ENCODE data around the gene CMTM1. TPM values are rescaled to one million over a fixed set of nuclear protein-coding genes. Genes with fewer than 3 reads are reported as not detected.

CMTM1 gene
- total and polyA plus RNA-seq, 10 donors: 0.15 to 19.0 (median 4.2) TPM

GRCh38 chr16:66598111-66598510 lies 31.9 kb downstream of the CMTM1 start:
- Histone ChIP-seq H3K4me1 (peaks cover 0 to 12% (median 3%) of the 10 kb centered on the region in 6 donors), H3K27me3 (replicated peaks in 1 of 7) (peaks cover 0 to 9% (median 0%) of the 10 kb centered on the region in 7 donors), H3K36me3 (no peaks in the 10 kb centered on the region), H3K9me3 (peaks cover 0 to 15% (median 9%) of the 10 kb centered on the region in 8 donors), H3K27ac (no peak overlapping the region), H3K4me3 (no peak overlapping the region)
- WGBS, 5 donors: 55 to 69% (median 60%) methylated on average over 3 of the region's 3 CpGs
- intact Hi-C loops (cut with DNase I; ENCODE audit: low total_unique reads): loop anchor here (10.0 kb wide), 1 partner anchor 123 kb away; no protein-coding TSS in a partner anchor
- peak; percentile 14 for DNase-seq
- TF ChIP-seq POLR2A (IDR thresholded peaks at IDR 0.05): no peak
- TF ChIP-seq POLR2AphosphoS5 (IDR thresholded peaks at IDR 0.05): no peak
- TF ChIP-seq CTCF (IDR thresholded peaks at IDR 0.05 in 8 of 11, conservative IDR thresholded peaks at IDR 0.05 in 3 of 11): no peak

- Histone ChIP-seq H3K27me3 (replicated peaks in 1 of 7) (peaks cover 0 to 13% (median 0%) of the 10 kb centered on the region in 7 donors), H3K27ac (no peak overlapping the region), H3K36me3 (no peaks in the 10 kb centered on the region), H3K4me3 (no peak overlapping the region), H3K4me1 (peaks cover 0 to 22% (median 17%) of the 10 kb centered on the region in 6 donors), H3K9me3 (peaks cover 0 to 11% (median 9%) of the 10 kb centered on the region in 8 donors)
- WGBS, 5 donors: 79 to 87% (median 80%) methylated on average over 4 of the region's 4 CpGs
- intact Hi-C loops (cut with DNase I; ENCODE audit: low total_unique reads): loop anchor here (5.0 to 10.0 kb wide), 2 partner anchors 125 to 192 kb away; no protein-coding TSS in a partner anchor
- DNase-seq: no peak
- TF ChIP-seq CTCF (IDR thresholded peaks at IDR 0.05 in 8 of 11, conservative IDR thresholded peaks at IDR 0.05 in 3 of 11): no peak
- TF ChIP-seq POLR2AphosphoS5 (IDR thresholded peaks at IDR 0.05): no peak
- TF ChIP-seq POLR2A (IDR thresholded peaks at IDR 0.05): no peak
Observed at GRCh38 chr16:66599726-66600125, 33.5 kb downstream of the CMTM1 start.

GRCh38 chr16:66600477-66600876 lies 34.2 kb downstream of the CMTM1 start:
- intact Hi-C loops (cut with DNase I; ENCODE audit: low total_unique reads): loop anchor here (5.0 kb wide), 1 partner anchor 193 kb away; no protein-coding TSS in a partner anchor
- Histone ChIP-seq H3K4me1 (peaks cover 1 to 25% (median 20%) of the 10 kb centered on the region in 6 donors), H3K27me3 (replicated peaks in 1 of 7) (peaks cover 0 to 20% (median 0%) of the 10 kb centered on the region in 7 donors), H3K27ac (no peak overlapping the region), H3K4me3 (no peak overlapping the region), H3K9me3 (peaks cover 0 to 11% (median 9%) of the 10 kb centered on the region in 8 donors), H3K36me3 (no peaks in the 10 kb centered on the region)
- 95 to 100% (median 100%) methylated on average over 1 of the region's 1 CpG for WGBS, 5 donors
- no peak for TF ChIP-seq POLR2A (IDR thresholded peaks at IDR 0.05)
- TF ChIP-seq CTCF (IDR thresholded peaks at IDR 0.05 in 8 of 11, conservative IDR thresholded peaks at IDR 0.05 in 3 of 11): no peak
- TF ChIP-seq POLR2AphosphoS5 (IDR thresholded peaks at IDR 0.05): no peak
- DNase-seq: peak; percentile 14

GRCh38 chr16:66601471-66601870 lies 35.2 kb downstream of the CMTM1 start:
- intact Hi-C loops (cut with DNase I; ENCODE audit: low total_unique reads): loop anchor here (5.0 kb wide), 1 partner anchor 194 kb away; no protein-coding TSS in a partner anchor
- Histone ChIP-seq H3K9me3 (peaks cover 0 to 11% (median 9%) of the 10 kb centered on the region in 8 donors), H3K36me3 (no peaks in the 10 kb centered on the region), H3K27me3 (replicated peaks in 1 of 7) (peaks cover 0 to 25% (median 0%) of the 10 kb centered on the region in 7 donors), H3K27ac (no peak overlapping the region), H3K4me1 (peaks cover 11 to 35% (median 30%) of the 10 kb centered on the region in 6 donors), H3K4me3 (no peak overlapping the region)
- peak; percentile 54 for DNase-seq
- WGBS, 5 donors: 75 to 100% (median 91%) methylated on average over 4 to 5 of the region's 5 CpGs
- TF ChIP-seq POLR2A (IDR thresholded peaks at IDR 0.05) (no peak), POLR2AphosphoS5 (IDR thresholded peaks at IDR 0.05) (no peak)

Data from spleen (tissue), 11 donors.